ENCODE data around the gene DACH1.

Gene DACH1

GRCh38 chr13:71722206-71722605, 144.8 kb downstream of the DACH1 start (continued):
- no peak for TF ChIP-seq ZNF518A (tag by site-specific recombination; conservative IDR thresholded peaks at IDR 0.05; ENCODE audit: low read depth)
- TF ChIP-seq ZNF423 (tag by site-specific recombination; IDR thresholded peaks at IDR 0.05), result no peak
- no peak for TF ChIP-seq HOXA7 (CRISPR knock-in tag; IDR thresholded peaks at IDR 0.05; ENCODE audit: borderline replicate concordance)
- no peak for TF ChIP-seq ZNF404 (tag by site-specific recombination; IDR thresholded peaks at IDR 0.05)

- POLR2A ChIA-PET, result no interaction called here
- H3K27ac ChIP-seq (ENCODE audit: extremely low read depth, low read depth, low read length), result no peak overlapping the region
- TF ChIP-seq ZNF555 (tag by site-specific recombination; conservative IDR thresholded peaks at IDR 0.05) (no peak), PRDM6 (tag by site-specific recombination; IDR thresholded peaks at IDR 0.05) (peak; percentile 25)
- H3K9me3 ChIP-seq (ENCODE audit: control insufficient read depth, insufficient read depth, low read depth, low read length), result no peaks in the 10 kb centered on the region
- CTCF ChIA-PET, result interaction anchor here (0.7 kb wide), 1 partner anchor 19 kb away, joined by 3 read pairs; no protein-coding TSS in a partner anchor
- no peaks in the 10 kb centered on the region for H3K36me3 ChIP-seq (ENCODE audit: control insufficient read depth in 2 of 2, insufficient read depth in 1 of 2, low read length in 2 of 2)
- no peak overlapping the region for H3K4me3 ChIP-seq (ENCODE audit: low read depth, low read length)
- H3K4me1 ChIP-seq (ENCODE audit: control insufficient read depth, insufficient read depth, low read length), result no peaks in the 10 kb centered on the region
These were observed 145.9 kb downstream of the DACH1 start for GRCh38 chr13:71721104-71721503.

GRCh38 chr13:71718931-71719330, 148.1 kb downstream of the DACH1 start:
- TF ChIP-seq ZBTB44 (tag by site-specific recombination; IDR thresholded peaks at IDR 0.05) (no peak), ZNF18 (tag by site-specific recombination; IDR thresholded peaks at IDR 0.05) (no peak), ZNF169 (tag by site-specific recombination; IDR thresholded peaks at IDR 0.05) (no peak), ZNF701 (tag by site-specific recombination; IDR thresholded peaks at IDR 0.05) (no peak), ZNF561 (tag by site-specific recombination; IDR thresholded peaks at IDR 0.05; ENCODE audit: borderline replicate concordance) (no peak), ZNF416 (tag by site-specific recombination; IDR thresholded peaks at IDR 0.05) (no peak)
- H3K4me1 ChIP-seq (ENCODE audit: control insufficient read depth, insufficient read depth, low read length), result no peaks in the 10 kb centered on the region
- H3K27ac ChIP-seq (ENCODE audit: extremely low read depth, low read depth, low read length), result no peak overlapping the region
- ChIA-PET CTCF (no interaction called here), POLR2A (no interaction called here)
- no peaks in the 10 kb centered on the region for H3K9me3 ChIP-seq (ENCODE audit: control insufficient read depth, insufficient read depth, low read depth, low read length)
- H3K4me3 ChIP-seq (ENCODE audit: low read depth, low read length), result no peak overlapping the region
- H3K36me3 ChIP-seq (ENCODE audit: control insufficient read depth in 2 of 2, insufficient read depth in 1 of 2, low read length in 2 of 2), result no peaks in the 10 kb centered on the region
